ENCODE measurements around the gene CYFIP2.
A peak's percentile ranks its signal among the peaks of the same experiment; 100 is the strongest.

CYFIP2 gene

GRCh38 chr5:157328277-157328912, 62.5 kb downstream of the CYFIP2 start:
- DNase-seq: peak; percentile 64

- peak; percentile 35 for DNase-seq
Measured at GRCh38 chr5:157331807-157332206, 65.9 kb downstream of the CYFIP2 start.

- no peak for DNase-seq
Measured at GRCh38 chr5:157335534-157336422, 69.9 kb downstream of the CYFIP2 start.

- DNase-seq: no peak
Measured at GRCh38 chr5:157336423-157336744, 70.5 kb downstream of the CYFIP2 start.

GRCh38 chr5:157339409-157339808, 73.5 kb downstream of the CYFIP2 start:
- DNase-seq: no peak

GRCh38 chr5:157342822-157343402, 77.0 kb downstream of the CYFIP2 start:
- DNase-seq: no peak

GRCh38 chr5:157343842-157344790, 78.2 kb downstream of the CYFIP2 start:
- DNase-seq: no peak

GRCh38 chr5:157345067-157345466, 79.1 kb downstream of the CYFIP2 start:
- no peak for DNase-seq

GRCh38 chr5:157345485-157345884, 79.6 kb downstream of the CYFIP2 start:
- no peak for DNase-seq

- no peak for DNase-seq
Measured at GRCh38 chr5:157347301-157348048, 81.6 kb downstream of the CYFIP2 start.

GRCh38 chr5:157348049-157348400, 82.1 kb downstream of the CYFIP2 start:
- DNase-seq: no peak

GRCh38 chr5:157350939-157351801, 85.2 kb downstream of the CYFIP2 start:
- DNase-seq: no peak

GRCh38 chr5:157351802-157352092, 85.8 kb downstream of the CYFIP2 start:
- DNase-seq: no peak

GRCh38 chr5:157352756-157353340, 86.9 kb downstream of the CYFIP2 start:
- DNase-seq: peak; percentile 77

GRCh38 chr5:157354800-157355199, 88.9 kb downstream of the CYFIP2 start:
- DNase-seq: no peak

- DNase-seq: no peak
Measured at GRCh38 chr5:157356576-157356975, 90.7 kb downstream of the CYFIP2 start.

- no peak for DNase-seq
Measured at GRCh38 chr5:157357823-157358222, 91.9 kb downstream of the CYFIP2 start.

GRCh38 chr5:157358871-157359270, 92.9 kb downstream of the CYFIP2 start:
- no peak for DNase-seq

- DNase-seq: no peak
Measured at GRCh38 chr5:157359356-157360055, 93.6 kb downstream of the CYFIP2 start.

- DNase-seq: no peak
Measured at GRCh38 chr5:157362012-157362411, 96.1 kb downstream of the CYFIP2 start.

Measured in stimulated activated CD4-positive, alpha-beta T cell treated with anti-CD3 and anti-CD28 coated beads, Interleukin-1b, Interleukin-23, amount 100 ng/mL, for 48 hours (primary cell).